WTC11 (cell line): ENCODE data around the gene LRRC10. TPM values are rescaled to one million over a fixed set of nuclear protein-coding genes. Genes with fewer than 3 reads are reported as not detected.

Experiments
- ATAC-seq: fragments of 200-7000 bp; cut with Tn5 transposase; 2 replicates; pipeline ENCODE4 v1.10.0; 2021; ENCODE audit warnings: mild to moderate bottlenecking, moderate library complexity
- CTCF ChIA-PET: fragments of 300-600 bp; sonication (Branson Sonifier 250); formaldehyde crosslinking; loops from one replicate; lab custom pipeline; 2021; ENCODE audit warnings: antibody characterized with exemption; lab: Charles Lee
- POLR2A ChIA-PET: fragments of 350-600 bp; sonication (Branson Sonifier 250); formaldehyde crosslinking; loops from one replicate; lab custom pipeline; 2021; ENCODE audit warnings: antibody characterized with exemption; lab: Charles Lee
- DNase-seq: peaks from one replicate; pipeline ENCODE4 v3.0.0; 2021; ENCODE audit warnings: low spot score
- H3K27ac Mint-ChIP-seq: 2 replicates; pipeline ENCODE4 v1.8.0; 2021; ENCODE audit warnings: mixed read lengths
- H3K27me3 Mint-ChIP-seq: 2 replicates; pipeline ENCODE4 v1.8.0; 2021; ENCODE audit warnings: low read depth, mild to moderate bottlenecking, moderate library complexity, mixed read lengths
- H3K36me3 Mint-ChIP-seq: 2 replicates; pipeline ENCODE4 v1.8.0; 2021; ENCODE audit warnings: mixed read lengths
- H3K4me1 Mint-ChIP-seq: 2 replicates; pipeline ENCODE4 v1.8.0; 2022; ENCODE audit warnings: mixed read lengths
- H3K4me3 Mint-ChIP-seq: 2 replicates; pipeline ENCODE4 v1.8.0; 2021; ENCODE audit warnings: mild to moderate bottlenecking, moderate library complexity, mixed read lengths
- H3K9me3 Mint-ChIP-seq: 2 replicates; pipeline ENCODE4 v1.8.0; 2021; ENCODE audit warnings: mixed read lengths
- CREB1 ChIP-seq: sonication (generic); formaldehyde crosslinking; IDR thresholded peaks from 2 replicates; pipeline ENCODE4 v1.8.0; 2023; ENCODE audit warnings: mild to moderate bottlenecking, missing genetic modification reagents
- CREM ChIP-seq: sonication (generic); formaldehyde crosslinking; IDR thresholded peaks from 2 replicates; pipeline ENCODE4 v1.8.1; 2022; ENCODE audit warnings: mild to moderate bottlenecking, missing genetic modification reagents, moderate library complexity
- ETV6 ChIP-seq: sonication (generic); formaldehyde crosslinking; IDR thresholded peaks from 2 replicates; pipeline ENCODE4 v1.8.1; 2022; ENCODE audit warnings: mild to moderate bottlenecking, missing genetic modification reagents
- FOXP1 ChIP-seq: sonication (generic); formaldehyde crosslinking; IDR thresholded peaks from 2 replicates; pipeline ENCODE4 v1.8.0; 2022; ENCODE audit warnings: missing genetic modification reagents, mild to moderate bottlenecking, moderate library complexity, borderline replicate concordance
- GABPB1 ChIP-seq: sonication (generic); formaldehyde crosslinking; IDR thresholded peaks from 2 replicates; pipeline ENCODE4 v1.8.1; 2023; ENCODE audit warnings: mild to moderate bottlenecking, missing genetic modification reagents
- IRF2 ChIP-seq: sonication (generic); formaldehyde crosslinking; IDR thresholded peaks from 2 replicates; pipeline ENCODE4 v1.8.0; 2022; ENCODE audit warnings: low read depth, missing genetic modification reagents, borderline replicate concordance
- NFE2L1 ChIP-seq: sonication (generic); formaldehyde crosslinking; IDR thresholded peaks from 2 replicates; pipeline ENCODE4 v1.8.1; 2023; ENCODE audit warnings: missing genetic modification reagents
- NR3C1 ChIP-seq: sonication (generic); formaldehyde crosslinking; conservative IDR thresholded peaks from 2 replicates; pipeline ENCODE4 v1.8.1; 2023; ENCODE audit warnings: low read depth, mild to moderate bottlenecking, missing genetic modification reagents
- RORB ChIP-seq: fragments of 250-450 bp; sonication (Bioruptor Pico); IDR thresholded peaks from 2 replicates; pipeline ENCODE4 v1.9.0; 2021; ENCODE audit warnings: mild to moderate bottlenecking
- ZBTB21 ChIP-seq: sonication (generic); formaldehyde crosslinking; IDR thresholded peaks from 2 replicates; pipeline ENCODE4 v1.8.1; 2023; ENCODE audit warnings: mild to moderate bottlenecking, missing genetic modification reagents, borderline replicate concordance
- ZNF317 ChIP-seq: sonication (generic); formaldehyde crosslinking; IDR thresholded peaks from 2 replicates; pipeline ENCODE4 v1.8.1; 2023; ENCODE audit warnings: low read depth, mild to moderate bottlenecking, moderate library complexity, missing genetic modification reagents, borderline replicate concordance
- ZNF396 ChIP-seq: fragments of 250-450 bp; sonication (Bioruptor Pico); IDR thresholded peaks from 2 replicates; pipeline ENCODE4 v1.8.0; 2021; ENCODE audit warnings: mild to moderate bottlenecking, moderate library complexity, borderline replicate concordance
- ZNF423 ChIP-seq: fragments of 250-450 bp; sonication (Bioruptor Pico); IDR thresholded peaks from 2 replicates; pipeline ENCODE4 v2.1.2; 2022; ENCODE audit warnings: mild to moderate bottlenecking, moderate library complexity
- total RNA-seq: library from RNA; stranded (reverse); gene quantifications from 3 replicates; pipeline ENCODE4 v1.2.3, GENCODE V29; 2021
- TF ChIP-seq, protein P1 (sequence below): sonication (generic); formaldehyde crosslinking; IDR thresholded peaks from 2 replicates; pipeline ENCODE4 v1.8.1; 2023; ENCODE audit warnings: mild to moderate bottlenecking, missing genetic modification reagents
- TF ChIP-seq, protein P2 (sequence below): sonication (generic); formaldehyde crosslinking; IDR thresholded peaks from 2 replicates; pipeline ENCODE4 v1.8.1; 2023; ENCODE audit warnings: mild to moderate bottlenecking, missing genetic modification reagents, moderate library complexity
- TF ChIP-seq, protein P3 (sequence below): fragments of 250-450 bp; sonication (Bioruptor Pico); IDR thresholded peaks from 2 replicates; pipeline ENCODE4 v1.9.0; 2021; ENCODE audit warnings: moderate library complexity, mild to moderate bottlenecking, inconsistent platforms, borderline replicate concordance
- TF ChIP-seq, protein P4 (sequence below): sonication (generic); formaldehyde crosslinking; IDR thresholded peaks from 2 replicates; pipeline ENCODE4 v1.8.1; 2022; ENCODE audit warnings: low read depth, mild to moderate bottlenecking, moderate library complexity, missing genetic modification reagents, borderline replicate concordance
- TF ChIP-seq, protein P5 (sequence below): fragments of 250-450 bp; sonication (Bioruptor Pico); IDR thresholded peaks from 2 replicates; pipeline ENCODE4 v1.8.0; 2021; ENCODE audit warnings: mild to moderate bottlenecking
- TF ChIP-seq, protein P6 (sequence below): sonication (generic); formaldehyde crosslinking; IDR thresholded peaks from 2 replicates; pipeline ENCODE4 v1.8.0; 2023; ENCODE audit warnings: missing genetic modification reagents
- TF ChIP-seq, protein P7 (sequence below): sonication (generic); formaldehyde crosslinking; IDR thresholded peaks from 2 replicates; pipeline ENCODE4 v1.8.1; 2023; ENCODE audit warnings: mild to moderate bottlenecking, missing genetic modification reagents, borderline replicate concordance
- TF ChIP-seq, protein P8 (sequence below): sonication (generic); formaldehyde crosslinking; IDR thresholded peaks from 2 replicates; pipeline ENCODE4 v1.8.1; 2023; ENCODE audit warnings: mild to moderate bottlenecking, missing genetic modification reagents
- TF ChIP-seq, protein P9 (sequence below): sonication (generic); formaldehyde crosslinking; IDR thresholded peaks from 2 replicates; pipeline ENCODE4 v1.8.0; 2022; ENCODE audit warnings: mild to moderate bottlenecking, missing genetic modification reagents

The LRRC10 gene
- total RNA-seq, 1 experiment from 2014 or later = not detected

DNA sequence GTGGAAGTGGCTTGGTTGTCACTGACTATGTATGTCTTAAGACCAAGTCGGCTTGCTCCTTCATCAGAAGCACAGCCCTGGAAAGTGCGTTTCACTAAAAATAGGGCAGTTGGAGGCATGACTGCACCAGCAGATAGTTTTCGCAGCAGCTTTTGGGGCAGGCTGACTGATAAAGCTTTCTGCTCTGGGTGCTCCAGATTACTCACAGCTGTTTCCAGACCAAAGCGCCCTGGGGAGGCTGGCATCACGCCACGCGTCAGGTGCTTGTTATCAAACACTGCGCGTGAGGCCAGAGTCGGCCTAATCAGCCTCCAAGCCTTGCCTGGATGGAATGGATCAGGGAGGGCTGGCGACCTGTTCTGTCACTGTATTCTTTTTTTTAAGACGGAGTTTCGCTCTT, 13.3 kb upstream of the LRRC10 start (continued):
- TF ChIP-seq, protein P1, sequence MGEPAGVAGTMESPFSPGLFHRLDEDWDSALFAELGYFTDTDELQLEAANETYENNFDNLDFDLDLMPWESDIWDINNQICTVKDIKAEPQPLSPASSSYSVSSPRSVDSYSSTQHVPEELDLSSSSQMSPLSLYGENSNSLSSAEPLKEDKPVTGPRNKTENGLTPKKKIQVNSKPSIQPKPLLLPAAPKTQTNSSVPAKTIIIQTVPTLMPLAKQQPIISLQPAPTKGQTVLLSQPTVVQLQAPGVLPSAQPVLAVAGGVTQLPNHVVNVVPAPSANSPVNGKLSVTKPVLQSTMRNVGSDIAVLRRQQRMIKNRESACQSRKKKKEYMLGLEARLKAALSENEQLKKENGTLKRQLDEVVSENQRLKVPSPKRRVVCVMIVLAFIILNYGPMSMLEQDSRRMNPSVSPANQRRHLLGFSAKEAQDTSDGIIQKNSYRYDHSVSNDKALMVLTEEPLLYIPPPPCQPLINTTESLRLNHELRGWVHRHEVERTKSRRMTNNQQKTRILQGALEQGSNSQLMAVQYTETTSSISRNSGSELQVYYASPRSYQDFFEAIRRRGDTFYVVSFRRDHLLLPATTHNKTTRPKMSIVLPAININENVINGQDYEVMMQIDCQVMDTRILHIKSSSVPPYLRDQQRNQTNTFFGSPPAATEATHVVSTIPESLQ = no peak
- TF ChIP-seq ZNF423 = no peak
- TF ChIP-seq, protein P2, sequence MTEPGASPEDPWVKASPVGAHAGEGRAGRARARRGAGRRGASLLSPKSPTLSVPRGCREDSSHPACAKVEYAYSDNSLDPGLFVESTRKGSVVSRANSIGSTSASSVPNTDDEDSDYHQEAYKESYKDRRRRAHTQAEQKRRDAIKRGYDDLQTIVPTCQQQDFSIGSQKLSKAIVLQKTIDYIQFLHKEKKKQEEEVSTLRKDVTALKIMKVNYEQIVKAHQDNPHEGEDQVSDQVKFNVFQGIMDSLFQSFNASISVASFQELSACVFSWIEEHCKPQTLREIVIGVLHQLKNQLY (CRISPR knock-in tag) = no peak
- TF ChIP-seq, protein P3, sequence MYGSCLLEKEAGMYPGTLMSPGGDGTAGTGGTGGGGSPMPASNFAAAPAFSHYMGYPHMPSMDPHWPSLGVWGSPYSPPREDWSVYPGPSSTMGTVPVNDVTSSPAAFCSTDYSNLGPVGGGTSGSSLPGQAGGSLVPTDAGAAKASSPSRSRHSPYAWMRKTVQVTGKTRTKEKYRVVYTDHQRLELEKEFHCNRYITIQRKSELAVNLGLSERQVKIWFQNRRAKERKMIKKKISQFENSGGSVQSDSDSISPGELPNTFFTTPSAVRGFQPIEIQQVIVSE = no peak
- no peak for TF ChIP-seq CREM (CRISPR knock-in tag)
- TF ChIP-seq ZBTB21 (CRISPR knock-in tag) = no peak
- no peak for TF ChIP-seq FOXP1 (CRISPR knock-in tag)
- TF ChIP-seq, protein P4, sequence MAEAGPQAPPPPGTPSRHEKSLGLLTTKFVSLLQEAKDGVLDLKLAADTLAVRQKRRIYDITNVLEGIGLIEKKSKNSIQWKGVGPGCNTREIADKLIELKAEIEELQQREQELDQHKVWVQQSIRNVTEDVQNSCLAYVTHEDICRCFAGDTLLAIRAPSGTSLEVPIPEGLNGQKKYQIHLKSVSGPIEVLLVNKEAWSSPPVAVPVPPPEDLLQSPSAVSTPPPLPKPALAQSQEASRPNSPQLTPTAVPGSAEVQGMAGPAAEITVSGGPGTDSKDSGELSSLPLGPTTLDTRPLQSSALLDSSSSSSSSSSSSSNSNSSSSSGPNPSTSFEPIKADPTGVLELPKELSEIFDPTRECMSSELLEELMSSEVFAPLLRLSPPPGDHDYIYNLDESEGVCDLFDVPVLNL = no peak

DNA sequence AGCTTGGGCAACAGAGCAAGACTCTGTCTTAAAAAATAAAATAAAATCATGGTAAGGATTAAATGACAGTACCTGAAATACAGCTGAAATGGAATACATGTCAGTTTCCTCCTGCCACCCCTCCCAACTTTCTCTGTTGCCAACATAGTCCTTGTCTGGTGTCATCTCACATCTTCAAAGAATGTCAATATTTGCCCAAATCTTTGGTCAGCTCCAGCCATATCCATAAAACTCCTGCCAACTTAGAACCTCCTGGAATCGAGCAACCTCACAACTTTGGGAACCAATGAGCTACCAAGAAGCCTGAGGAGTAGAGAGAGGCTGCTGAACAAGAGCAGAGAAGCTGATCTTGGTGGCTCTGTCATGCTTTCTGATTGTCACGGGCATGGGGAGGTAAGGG, 10.8 kb upstream of the LRRC10 start:
- Mint-ChIP-seq H3K36me3 (no peaks in the 10 kb centered on the region), H3K4me1 (no peaks in the 10 kb centered on the region), H3K27ac (no peak overlapping the region), H3K4me3 (no peak overlapping the region), H3K27me3 (peaks cover 5% of the 10 kb centered on the region), H3K9me3 (no peaks in the 10 kb centered on the region)
- ChIA-PET POLR2A (no interaction called here), CTCF (interaction anchor here (1.3 kb wide), 1 partner anchor 18 kb away, joined by 3 read pairs; no protein-coding TSS in a partner anchor)
- TF ChIP-seq RORB (no peak), CREB1 (no peak), IRF2 (CRISPR knock-in tag) (no peak), ETV6 (CRISPR knock-in tag) (no peak), NFE2L1 (CRISPR knock-in tag) (no peak), GABPB1 (no peak), NR3C1 (CRISPR knock-in tag) (no peak), ZNF396 (CRISPR knock-in tag) (no peak), ZNF317 (CRISPR knock-in tag) (no peak)
- TF ChIP-seq, protein P5, sequence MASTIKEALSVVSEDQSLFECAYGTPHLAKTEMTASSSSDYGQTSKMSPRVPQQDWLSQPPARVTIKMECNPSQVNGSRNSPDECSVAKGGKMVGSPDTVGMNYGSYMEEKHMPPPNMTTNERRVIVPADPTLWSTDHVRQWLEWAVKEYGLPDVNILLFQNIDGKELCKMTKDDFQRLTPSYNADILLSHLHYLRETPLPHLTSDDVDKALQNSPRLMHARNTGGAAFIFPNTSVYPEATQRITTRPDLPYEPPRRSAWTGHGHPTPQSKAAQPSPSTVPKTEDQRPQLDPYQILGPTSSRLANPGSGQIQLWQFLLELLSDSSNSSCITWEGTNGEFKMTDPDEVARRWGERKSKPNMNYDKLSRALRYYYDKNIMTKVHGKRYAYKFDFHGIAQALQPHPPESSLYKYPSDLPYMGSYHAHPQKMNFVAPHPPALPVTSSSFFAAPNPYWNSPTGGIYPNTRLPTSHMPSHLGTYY (CRISPR knock-in tag) = no peak
- TF ChIP-seq, protein P1 = no peak
- TF ChIP-seq, protein P6, sequence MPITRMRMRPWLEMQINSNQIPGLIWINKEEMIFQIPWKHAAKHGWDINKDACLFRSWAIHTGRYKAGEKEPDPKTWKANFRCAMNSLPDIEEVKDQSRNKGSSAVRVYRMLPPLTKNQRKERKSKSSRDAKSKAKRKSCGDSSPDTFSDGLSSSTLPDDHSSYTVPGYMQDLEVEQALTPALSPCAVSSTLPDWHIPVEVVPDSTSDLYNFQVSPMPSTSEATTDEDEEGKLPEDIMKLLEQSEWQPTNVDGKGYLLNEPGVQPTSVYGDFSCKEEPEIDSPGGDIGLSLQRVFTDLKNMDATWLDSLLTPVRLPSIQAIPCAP (CRISPR knock-in tag) = no peak
- TF ChIP-seq, protein P7, sequence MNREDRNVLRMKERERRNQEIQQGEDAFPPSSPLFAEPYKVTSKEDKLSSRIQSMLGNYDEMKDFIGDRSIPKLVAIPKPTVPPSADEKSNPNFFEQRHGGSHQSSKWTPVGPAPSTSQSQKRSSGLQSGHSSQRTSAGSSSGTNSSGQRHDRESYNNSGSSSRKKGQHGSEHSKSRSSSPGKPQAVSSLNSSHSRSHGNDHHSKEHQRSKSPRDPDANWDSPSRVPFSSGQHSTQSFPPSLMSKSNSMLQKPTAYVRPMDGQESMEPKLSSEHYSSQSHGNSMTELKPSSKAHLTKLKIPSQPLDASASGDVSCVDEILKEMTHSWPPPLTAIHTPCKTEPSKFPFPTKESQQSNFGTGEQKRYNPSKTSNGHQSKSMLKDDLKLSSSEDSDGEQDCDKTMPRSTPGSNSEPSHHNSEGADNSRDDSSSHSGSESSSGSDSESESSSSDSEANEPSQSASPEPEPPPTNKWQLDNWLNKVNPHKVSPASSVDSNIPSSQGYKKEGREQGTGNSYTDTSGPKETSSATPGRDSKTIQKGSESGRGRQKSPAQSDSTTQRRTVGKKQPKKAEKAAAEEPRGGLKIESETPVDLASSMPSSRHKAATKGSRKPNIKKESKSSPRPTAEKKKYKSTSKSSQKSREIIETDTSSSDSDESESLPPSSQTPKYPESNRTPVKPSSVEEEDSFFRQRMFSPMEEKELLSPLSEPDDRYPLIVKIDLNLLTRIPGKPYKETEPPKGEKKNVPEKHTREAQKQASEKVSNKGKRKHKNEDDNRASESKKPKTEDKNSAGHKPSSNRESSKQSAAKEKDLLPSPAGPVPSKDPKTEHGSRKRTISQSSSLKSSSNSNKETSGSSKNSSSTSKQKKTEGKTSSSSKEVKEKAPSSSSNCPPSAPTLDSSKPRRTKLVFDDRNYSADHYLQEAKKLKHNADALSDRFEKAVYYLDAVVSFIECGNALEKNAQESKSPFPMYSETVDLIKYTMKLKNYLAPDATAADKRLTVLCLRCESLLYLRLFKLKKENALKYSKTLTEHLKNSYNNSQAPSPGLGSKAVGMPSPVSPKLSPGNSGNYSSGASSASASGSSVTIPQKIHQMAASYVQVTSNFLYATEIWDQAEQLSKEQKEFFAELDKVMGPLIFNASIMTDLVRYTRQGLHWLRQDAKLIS (CRISPR knock-in tag) = no peak
- TF ChIP-seq, protein P8, sequence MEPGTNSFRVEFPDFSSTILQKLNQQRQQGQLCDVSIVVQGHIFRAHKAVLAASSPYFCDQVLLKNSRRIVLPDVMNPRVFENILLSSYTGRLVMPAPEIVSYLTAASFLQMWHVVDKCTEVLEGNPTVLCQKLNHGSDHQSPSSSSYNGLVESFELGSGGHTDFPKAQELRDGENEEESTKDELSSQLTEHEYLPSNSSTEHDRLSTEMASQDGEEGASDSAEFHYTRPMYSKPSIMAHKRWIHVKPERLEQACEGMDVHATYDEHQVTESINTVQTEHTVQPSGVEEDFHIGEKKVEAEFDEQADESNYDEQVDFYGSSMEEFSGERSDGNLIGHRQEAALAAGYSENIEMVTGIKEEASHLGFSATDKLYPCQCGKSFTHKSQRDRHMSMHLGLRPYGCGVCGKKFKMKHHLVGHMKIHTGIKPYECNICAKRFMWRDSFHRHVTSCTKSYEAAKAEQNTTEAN (CRISPR knock-in tag) = no peak
- TF ChIP-seq, protein P9, sequence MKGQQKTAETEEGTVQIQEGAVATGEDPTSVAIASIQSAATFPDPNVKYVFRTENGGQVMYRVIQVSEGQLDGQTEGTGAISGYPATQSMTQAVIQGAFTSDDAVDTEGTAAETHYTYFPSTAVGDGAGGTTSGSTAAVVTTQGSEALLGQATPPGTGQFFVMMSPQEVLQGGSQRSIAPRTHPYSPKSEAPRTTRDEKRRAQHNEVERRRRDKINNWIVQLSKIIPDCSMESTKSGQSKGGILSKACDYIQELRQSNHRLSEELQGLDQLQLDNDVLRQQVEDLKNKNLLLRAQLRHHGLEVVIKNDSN = no peak
- DNase-seq (no peak), ATAC-seq (no peak)
